GM23338 (cell line): ENCODE data around the gene OR5AU1. TPM values are rescaled to one million over a fixed set of nuclear protein-coding genes. Genes with fewer than 3 reads are reported as not detected.

Source experiments
- ATAC-seq: fragments of 200-7000 bp; cut with Tn5 transposase; 3 replicates; pipeline ENCODE4 v1.9.1; 2020
- DNase-seq: peaks from one replicate; pipeline ENCODE4 v3.0.0-alpha.2; 2015; ENCODE audit warnings: low spot score
- H2AFZ ChIP-seq: fragments of 200-600 bp; sonication (generic); 2 replicates; pipeline ENCODE4 v1.8.0; 2016; ENCODE audit warnings: antibody characterized with exemption, mild to moderate bottlenecking, moderate library complexity
- H3F3A ChIP-seq: fragments of 200-600 bp; sonication (generic); replicated peaks from 2 replicates; pipeline ENCODE4 v1.8.0; 2017; ENCODE audit warnings: antibody characterized with exemption, mixed run types, low read depth
- H3K27ac ChIP-seq: fragments of 200-600 bp; sonication (generic); 2 replicates; pipeline ENCODE4 v1.6.1; 2016; ENCODE audit warnings: low read depth
- H3K27me3 ChIP-seq: fragments of 200-600 bp; sonication (generic); 2 replicates; pipeline ENCODE4 v1.8.0; 2016; ENCODE audit warnings: mild to moderate bottlenecking, mixed run types, moderate library complexity; ENCODE audit not compliant: insufficient read depth
- H3K36me3 ChIP-seq: fragments of 200-600 bp; sonication (generic); 2 replicates; pipeline ENCODE4 v1.8.0; 2016; ENCODE audit warnings: mild to moderate bottlenecking; ENCODE audit not compliant: insufficient read depth
- H3K4me1 ChIP-seq: fragments of 200-600 bp; sonication (generic); 2 replicates; pipeline ENCODE4 v1.8.0; 2016; ENCODE audit warnings: mild to moderate bottlenecking, moderate library complexity; ENCODE audit not compliant: insufficient read depth
- H3K4me2 ChIP-seq: fragments of 200-600 bp; sonication (generic); 2 replicates; pipeline ENCODE4 v1.7.1; 2017; ENCODE audit warnings: mixed run types
- H3K4me3 ChIP-seq: fragments of 200-600 bp; sonication (generic); 2 replicates; pipeline ENCODE4 v1.6.1; 2016; ENCODE audit warnings: mixed run types
- H3K79me2 ChIP-seq: fragments of 200-600 bp; sonication (generic); replicated peaks from 2 replicates; pipeline ENCODE4 v1.8.0; 2017; ENCODE audit warnings: mild to moderate bottlenecking; ENCODE audit not compliant: insufficient read depth
- H3K9me2 ChIP-seq: fragments of 200-600 bp; sonication (generic); 2 replicates; pipeline ENCODE4 v1.8.0; 2017; ENCODE audit not compliant: insufficient read depth
- H4K20me1 ChIP-seq: fragments of 200-600 bp; sonication (generic); replicated peaks from 2 replicates; pipeline ENCODE4 v1.8.0; 2017; ENCODE audit warnings: mild to moderate bottlenecking; ENCODE audit not compliant: insufficient read depth
- H3K27ac Mint-ChIP-seq: 2 replicates; pipeline ENCODE4 v1.8.0; 2020; ENCODE audit warnings: inconsistent platforms, mild to moderate bottlenecking, moderate library complexity, mixed read lengths
- H3K27me3 Mint-ChIP-seq: 3 replicates; pipeline ENCODE4 v1.8.0; 2022; ENCODE audit warnings: low read depth, mild to moderate bottlenecking, moderate library complexity, mixed read lengths, inconsistent platforms; ENCODE audit not compliant: insufficient read depth, poor library complexity
- H3K36me3 Mint-ChIP-seq: 3 replicates; pipeline ENCODE4 v1.8.0; 2021; ENCODE audit warnings: low read depth, mild to moderate bottlenecking, inconsistent platforms, moderate library complexity, mixed read lengths
- H3K4me1 Mint-ChIP-seq: 3 replicates; pipeline ENCODE4 v1.8.0; 2020; ENCODE audit warnings: mild to moderate bottlenecking, inconsistent platforms, mixed read lengths
- H3K4me3 Mint-ChIP-seq: 3 replicates; pipeline ENCODE4 v1.8.0; 2021; ENCODE audit warnings: moderate library complexity, mild to moderate bottlenecking, inconsistent platforms, mixed read lengths
- H3K9me3 Mint-ChIP-seq: 3 replicates; pipeline ENCODE4 v1.8.0; 2020; ENCODE audit warnings: moderate library complexity, mild to moderate bottlenecking, inconsistent platforms, mixed read lengths
- CREB1 ChIP-seq: fragments of 250-450 bp; sonication (Bioruptor Pico); IDR thresholded peaks from 2 replicates; pipeline ENCODE4 v1.5.0; 2020; ENCODE audit warnings: low read depth, mild to moderate bottlenecking, moderate library complexity
- ETS1 ChIP-seq: IDR thresholded peaks from 2 replicates; pipeline ENCODE4 v1.6.1; 2016; ENCODE audit warnings: antibody characterized with exemption
- EZH2 ChIP-seq: fragments of 200-600 bp; sonication (generic); IDR thresholded peaks from one replicate; pipeline ENCODE4 v1.8.0; 2017; ENCODE audit warnings: antibody characterized with exemption, mild to moderate bottlenecking, low read depth; ENCODE audit not compliant: unreplicated experiment
- EZH2phosphoT487 ChIP-seq: fragments of 200-600 bp; sonication (generic); IDR thresholded peaks from one replicate; pipeline ENCODE4 v1.8.1; 2018; ENCODE audit warnings: antibody characterized with exemption; ENCODE audit not compliant: unreplicated experiment
- JUNB ChIP-seq: IDR thresholded peaks from one replicate; pipeline ENCODE4 v1.6.1; 2016; ENCODE audit warnings: antibody characterized with exemption; ENCODE audit not compliant: unreplicated experiment
- NANOG ChIP-seq: IDR thresholded peaks from 2 replicates; pipeline ENCODE4 v1.6.1; 2016; ENCODE audit warnings: antibody characterized with exemption, borderline replicate concordance
- POLR2AphosphoS5 ChIP-seq: IDR thresholded peaks from 2 replicates; pipeline ENCODE4 v1.6.1; 2016; ENCODE audit warnings: antibody characterized with exemption, low read depth
- STAT1 ChIP-seq: IDR thresholded peaks from one replicate; pipeline ENCODE4 v1.6.1; 2016; ENCODE audit warnings: antibody characterized with exemption; ENCODE audit not compliant: unreplicated experiment
- ZNF114 ChIP-seq: fragments of 250-450 bp; sonication (Bioruptor Pico); IDR thresholded peaks from 2 replicates; pipeline ENCODE4 v1.5.0; 2020; ENCODE audit warnings: mild to moderate bottlenecking, moderate library complexity
- ZNF331 ChIP-seq: fragments of 250-450 bp; sonication (Bioruptor Pico); IDR thresholded peaks from 2 replicates; pipeline ENCODE4 v1.5.0; 2020; ENCODE audit warnings: low read depth, mild to moderate bottlenecking, moderate library complexity
- ZNF462 ChIP-seq: fragments of 250-450 bp; sonication (Bioruptor Pico); IDR thresholded peaks from 2 replicates; pipeline ENCODE4 v1.5.0; 2020; ENCODE audit warnings: mild to moderate bottlenecking, moderate library complexity
- polyA plus RNA-seq: library from polyadenylated mRNA; unstranded; fragments of >200 nt; fragmentation: Nextera tagmentation; extraction: Ambion mirVana; gene quantifications from 2 replicates; pipeline ENCODE4 v1.2.1, GENCODE V29; 2016
- total RNA-seq: library from RNA; depleted of rRNA; stranded (reverse); fragments of >200 nt; shearing (Covaris generic); gene quantifications from 2 replicates; pipeline ENCODE4 v1.2.3, GENCODE V29; 2014
- TF ChIP-seq, protein P1 (sequence below), 2 experiments: fragments of 200-600 bp in 1 of 2; sonication (generic) in 1 of 2; conservative IDR thresholded peaks; 2 replicates each; pipeline versions ENCODE4 v1.5.1 to v1.6.1; 2016 to 2017; ENCODE audit warnings: antibody characterized with exemption in 2 of 2, low read depth in 2 of 2, mild to moderate bottlenecking in 2 of 2, moderate library complexity in 1 of 2
- TF ChIP-seq, protein P2 (sequence below): IDR thresholded peaks from one replicate; pipeline ENCODE4 v1.6.1; 2018; ENCODE audit warnings: antibody characterized with exemption; ENCODE audit not compliant: unreplicated experiment

OR5AU1 gene
- total and polyA plus RNA-seq, 2 experiments from 2014 or later, result not detected

GRCh38 chr14:21201732-21202462 lies 46.0 kb upstream of the OR5AU1 start:
- Histone ChIP-seq H3K27me3 (no peaks in the 10 kb centered on the region), H3K9me2 (no peaks in the 10 kb centered on the region), H3K4me3 (no peak overlapping the region), H3K4me2 (no peak overlapping the region), H2AFZ (no peak overlapping the region), H3F3A (peaks cover 49% of the 10 kb centered on the region), H3K4me1 (peaks cover 11% of the 10 kb centered on the region; the same call in 1 of the 2 replicates), H3K36me3 (no peaks in the 10 kb centered on the region), H3K27ac (no peak overlapping the region), H4K20me1 (peaks cover 14% of the 10 kb centered on the region; the same call in 1 of the 2 replicates), H3K79me2 (no peaks in the 10 kb centered on the region)
- Mint-ChIP-seq H3K36me3 (peaks cover 9% of the 10 kb centered on the region), H3K27me3 (peaks cover 27% of the 10 kb centered on the region), H3K9me3 (peaks cover 3% of the 10 kb centered on the region; the same call in 1 of the 3 replicates), H3K4me1 (peaks cover 28% of the 10 kb centered on the region), H3K4me3 (no peak overlapping the region), H3K27ac (no peak overlapping the region)
- no peak for DNase-seq
- TF ChIP-seq CREB1 (CRISPR knock-in tag), result no peak
- TF ChIP-seq, protein P1, sequence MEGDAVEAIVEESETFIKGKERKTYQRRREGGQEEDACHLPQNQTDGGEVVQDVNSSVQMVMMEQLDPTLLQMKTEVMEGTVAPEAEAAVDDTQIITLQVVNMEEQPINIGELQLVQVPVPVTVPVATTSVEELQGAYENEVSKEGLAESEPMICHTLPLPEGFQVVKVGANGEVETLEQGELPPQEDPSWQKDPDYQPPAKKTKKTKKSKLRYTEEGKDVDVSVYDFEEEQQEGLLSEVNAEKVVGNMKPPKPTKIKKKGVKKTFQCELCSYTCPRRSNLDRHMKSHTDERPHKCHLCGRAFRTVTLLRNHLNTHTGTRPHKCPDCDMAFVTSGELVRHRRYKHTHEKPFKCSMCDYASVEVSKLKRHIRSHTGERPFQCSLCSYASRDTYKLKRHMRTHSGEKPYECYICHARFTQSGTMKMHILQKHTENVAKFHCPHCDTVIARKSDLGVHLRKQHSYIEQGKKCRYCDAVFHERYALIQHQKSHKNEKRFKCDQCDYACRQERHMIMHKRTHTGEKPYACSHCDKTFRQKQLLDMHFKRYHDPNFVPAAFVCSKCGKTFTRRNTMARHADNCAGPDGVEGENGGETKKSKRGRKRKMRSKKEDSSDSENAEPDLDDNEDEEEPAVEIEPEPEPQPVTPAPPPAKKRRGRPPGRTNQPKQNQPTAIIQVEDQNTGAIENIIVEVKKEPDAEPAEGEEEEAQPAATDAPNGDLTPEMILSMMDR (conservative IDR thresholded peaks at IDR 0.05; ENCODE audit: low read depth in 2 of 2), result no peak
- no peak for TF ChIP-seq JUNB
- TF ChIP-seq EZH2phosphoT487, result no peak
- no peak for TF ChIP-seq EZH2
- TF ChIP-seq ETS1, result no peak
- TF ChIP-seq STAT1, result no peak
- TF ChIP-seq ZNF462 (CRISPR knock-in tag), result no peak
- no peak for TF ChIP-seq POLR2AphosphoS5
- no peak for TF ChIP-seq NANOG
- TF ChIP-seq ZNF331 (CRISPR knock-in tag), result no peak
- no peak for TF ChIP-seq ZNF114 (CRISPR knock-in tag)
- TF ChIP-seq, protein P2, sequence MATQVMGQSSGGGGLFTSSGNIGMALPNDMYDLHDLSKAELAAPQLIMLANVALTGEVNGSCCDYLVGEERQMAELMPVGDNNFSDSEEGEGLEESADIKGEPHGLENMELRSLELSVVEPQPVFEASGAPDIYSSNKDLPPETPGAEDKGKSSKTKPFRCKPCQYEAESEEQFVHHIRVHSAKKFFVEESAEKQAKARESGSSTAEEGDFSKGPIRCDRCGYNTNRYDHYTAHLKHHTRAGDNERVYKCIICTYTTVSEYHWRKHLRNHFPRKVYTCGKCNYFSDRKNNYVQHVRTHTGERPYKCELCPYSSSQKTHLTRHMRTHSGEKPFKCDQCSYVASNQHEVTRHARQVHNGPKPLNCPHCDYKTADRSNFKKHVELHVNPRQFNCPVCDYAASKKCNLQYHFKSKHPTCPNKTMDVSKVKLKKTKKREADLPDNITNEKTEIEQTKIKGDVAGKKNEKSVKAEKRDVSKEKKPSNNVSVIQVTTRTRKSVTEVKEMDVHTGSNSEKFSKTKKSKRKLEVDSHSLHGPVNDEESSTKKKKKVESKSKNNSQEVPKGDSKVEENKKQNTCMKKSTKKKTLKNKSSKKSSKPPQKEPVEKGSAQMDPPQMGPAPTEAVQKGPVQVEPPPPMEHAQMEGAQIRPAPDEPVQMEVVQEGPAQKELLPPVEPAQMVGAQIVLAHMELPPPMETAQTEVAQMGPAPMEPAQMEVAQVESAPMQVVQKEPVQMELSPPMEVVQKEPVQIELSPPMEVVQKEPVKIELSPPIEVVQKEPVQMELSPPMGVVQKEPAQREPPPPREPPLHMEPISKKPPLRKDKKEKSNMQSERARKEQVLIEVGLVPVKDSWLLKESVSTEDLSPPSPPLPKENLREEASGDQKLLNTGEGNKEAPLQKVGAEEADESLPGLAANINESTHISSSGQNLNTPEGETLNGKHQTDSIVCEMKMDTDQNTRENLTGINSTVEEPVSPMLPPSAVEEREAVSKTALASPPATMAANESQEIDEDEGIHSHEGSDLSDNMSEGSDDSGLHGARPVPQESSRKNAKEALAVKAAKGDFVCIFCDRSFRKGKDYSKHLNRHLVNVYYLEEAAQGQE, result no peak
- ATAC-seq, result no peak
